ENCODE results near the gene MIS18A. TPM values are rescaled to one million over a fixed set of nuclear protein-coding genes. Genes with fewer than 3 reads are reported as not detected.
"Not testable (repeated sequence)": the region's sequence is repeated elsewhere in the genome, so short reads cannot be mapped to it uniquely, and the experiment has no call there.

Gene MIS18A
- total RNA-seq, 4 donors from 2014 or later: 5.5 to 9.5 (median 7.9) TPM

GRCh38 chr21:32311621-32312020, 32.8 kb upstream of the MIS18A start:
- H3K27ac ChIP-seq: no peak overlapping the region
- DNase-seq (ENCODE audit: low spot score in 2 of 2): peak in 1 of 2 donors; percentile 69
- no peak for TF ChIP-seq EP300 (IDR thresholded peaks at IDR 0.05)
- TF ChIP-seq POLR2A (IDR thresholded peaks at IDR 0.05): no peak
- no peak for TF ChIP-seq POLR2AphosphoS5 (IDR thresholded peaks at IDR 0.05)
- TF ChIP-seq CTCF (IDR thresholded peaks at IDR 0.05): no peak
- H3K27me3 ChIP-seq: no peaks in the 10 kb centered on the region
- 96% methylated on average over 7 of the region's 9 CpGs for WGBS
- H3K36me3 ChIP-seq: peaks cover 51% of the 10 kb centered on the region
- H3K9me3 ChIP-seq: no peaks in the 10 kb centered on the region
- no peak overlapping the region for H3K4me3 ChIP-seq
- H3K4me1 ChIP-seq: no peaks in the 10 kb centered on the region

GRCh38 chr21:32310976-32311375, 32.1 kb upstream of the MIS18A start:
- peaks cover 44% of the 10 kb centered on the region for H3K36me3 ChIP-seq
- peak in 1 of 2 donors; percentile 26 for DNase-seq (ENCODE audit: low spot score in 2 of 2)
- not testable (repeated sequence) for H3K9me3 ChIP-seq, H3K4me1 ChIP-seq, H3K27ac ChIP-seq, H3K4me3 ChIP-seq, H3K27me3 ChIP-seq
- WGBS: 92% methylated on average over 9 of the region's 9 CpGs

- Histone ChIP-seq H3K4me1 (no peaks in the 10 kb centered on the region), H3K27ac (no peak overlapping the region), H3K36me3 (peaks cover 40% of the 10 kb centered on the region), H3K27me3 (no peaks in the 10 kb centered on the region), H3K9me3 (no peaks in the 10 kb centered on the region), H3K4me3 (no peak overlapping the region)
- TF ChIP-seq POLR2AphosphoS5 (IDR thresholded peaks at IDR 0.05) (no peak), POLR2A (IDR thresholded peaks at IDR 0.05) (no peak), EP300 (IDR thresholded peaks at IDR 0.05) (no peak), CTCF (IDR thresholded peaks at IDR 0.05) (no peak)
- peak in 1 of 2 donors; percentile 35 for DNase-seq (ENCODE audit: low spot score in 2 of 2)
- WGBS: 97% methylated on average over 7 of the region's 7 CpGs
These were observed 31.1 kb upstream of the MIS18A start for GRCh38 chr21:32309906-32310460.

GRCh38 chr21:32308696-32309095, 29.8 kb upstream of the MIS18A start:
- TF ChIP-seq CTCF (IDR thresholded peaks at IDR 0.05) (no peak), EP300 (IDR thresholded peaks at IDR 0.05) (no peak), POLR2A (IDR thresholded peaks at IDR 0.05) (no peak), POLR2AphosphoS5 (IDR thresholded peaks at IDR 0.05) (no peak)
- H3K9me3 ChIP-seq: no peaks in the 10 kb centered on the region
- DNase-seq (ENCODE audit: low spot score in 2 of 2): no peak
- H3K27ac ChIP-seq: no peak overlapping the region
- H3K4me1 ChIP-seq: no peaks in the 10 kb centered on the region
- no peaks in the 10 kb centered on the region for H3K27me3 ChIP-seq
- WGBS: 93% methylated on average over 10 of the region's 10 CpGs
- no peak overlapping the region for H3K4me3 ChIP-seq
- H3K36me3 ChIP-seq: peaks cover 33% of the 10 kb centered on the region

GRCh38 chr21:32307706-32308105, 28.9 kb upstream of the MIS18A start:
- no peaks in the 10 kb centered on the region for H3K4me1 ChIP-seq
- H3K27me3 ChIP-seq: no peaks in the 10 kb centered on the region
- 98% methylated on average over 4 of the region's 4 CpGs for WGBS
- no peaks in the 10 kb centered on the region for H3K9me3 ChIP-seq
- TF ChIP-seq POLR2A (IDR thresholded peaks at IDR 0.05) (no peak), POLR2AphosphoS5 (IDR thresholded peaks at IDR 0.05) (no peak)
- H3K36me3 ChIP-seq: peaks cover 27% of the 10 kb centered on the region
- no peak overlapping the region for H3K4me3 ChIP-seq
- H3K27ac ChIP-seq: no peak overlapping the region
- peak in 1 of 2 donors; percentile 37 for DNase-seq (ENCODE audit: low spot score in 2 of 2)

- Histone ChIP-seq H3K27ac (no peak overlapping the region), H3K4me3 (no peak overlapping the region), H3K9me3 (no peaks in the 10 kb centered on the region), H3K4me1 (no peaks in the 10 kb centered on the region), H3K27me3 (no peaks in the 10 kb centered on the region), H3K36me3 (peaks cover 16% of the 10 kb centered on the region)
- TF ChIP-seq POLR2A (IDR thresholded peaks at IDR 0.05): no peak
- no peak for TF ChIP-seq CTCF (IDR thresholded peaks at IDR 0.05)
- TF ChIP-seq POLR2AphosphoS5 (IDR thresholded peaks at IDR 0.05): no peak
- no peak for TF ChIP-seq EP300 (IDR thresholded peaks at IDR 0.05)
- 65% methylated on average over 22 of the region's 22 CpGs for WGBS
- DNase-seq (ENCODE audit: low spot score in 2 of 2): peak in 1 of 2 donors; percentile 59
These were observed 27.4 kb upstream of the MIS18A start for GRCh38 chr21:32306021-32306780.
